ENCODE results near the gene RPRD1A.

- TF ChIP-seq CTCF (IDR thresholded peaks at IDR 0.05), result no peak
- TF ChIP-seq EZH2 (IDR thresholded peaks at IDR 0.05), result no peak
These were observed 74.3 kb downstream of the RPRD1A start for GRCh38 chr18:35993013-35993412.

Data from neural progenitor cell (in vitro differentiated cells).